Brain pericyte (primary cell): Measurements from ENCODE around the gene OSER1.

Experiments
- DNase-seq: peaks from one replicate; pipeline ENCODE4 v3.0.0-alpha.2; 2012; ENCODE audit warnings: low read depth, low spot score

OSER1 gene

DNA sequence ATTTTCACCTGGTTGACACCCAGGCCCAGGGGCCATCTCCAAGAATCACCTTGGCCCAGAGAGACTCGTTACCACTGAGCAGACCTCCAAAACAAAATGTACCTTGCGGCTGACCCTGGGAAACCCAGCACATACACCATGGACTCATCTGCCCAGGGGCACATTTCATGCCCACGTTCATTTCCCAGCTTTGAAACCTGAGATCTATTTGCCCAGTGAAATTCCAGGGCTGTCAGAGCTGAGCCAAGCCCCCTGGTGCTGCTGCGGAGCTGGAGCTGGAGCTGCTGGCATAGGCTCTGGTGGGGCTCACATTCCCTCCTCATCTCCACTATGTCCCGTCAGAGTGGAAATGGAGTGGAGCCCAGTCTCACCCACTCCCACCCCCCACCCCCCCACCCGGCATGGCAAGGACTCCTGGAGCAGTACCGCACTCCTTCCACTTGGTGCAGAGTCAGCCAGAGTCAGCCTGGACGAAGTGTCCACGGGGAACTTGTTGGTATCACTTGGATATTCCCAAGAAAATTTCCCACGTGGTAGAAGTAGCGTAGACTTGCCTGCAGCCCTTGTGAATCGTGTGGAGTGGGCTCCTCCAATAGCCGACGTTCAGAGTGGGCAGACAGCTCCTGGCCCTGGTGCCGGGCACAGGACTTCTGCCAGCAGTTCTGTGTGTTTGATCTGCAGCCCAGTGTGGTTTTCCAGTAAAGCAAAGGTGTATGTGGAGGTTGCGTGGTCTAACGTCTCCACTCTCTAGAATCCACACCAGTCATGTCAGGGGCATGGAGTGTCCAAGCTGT, 18.1 kb upstream of the OSER1 start:
- no peak for DNase-seq

DNA sequence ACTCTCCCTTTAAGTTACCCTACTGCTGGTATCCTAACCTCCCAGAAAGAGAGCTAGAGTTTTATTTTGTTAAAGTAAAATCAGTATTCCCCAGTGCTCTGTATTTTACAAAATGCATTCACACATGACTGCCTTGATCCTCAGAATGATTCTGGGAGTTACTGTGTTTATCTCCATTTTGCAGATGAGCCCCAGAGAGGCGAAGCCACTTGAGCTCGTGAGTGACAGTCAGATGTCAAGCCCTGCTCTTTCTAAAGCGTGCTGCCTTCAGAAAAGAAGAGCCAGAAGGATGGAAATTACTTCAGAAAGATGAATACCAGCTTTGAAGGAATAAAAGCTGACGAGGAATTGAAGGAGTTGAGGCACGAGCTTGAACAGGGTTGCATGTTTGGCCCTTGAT, 14.1 kb upstream of the OSER1 start:
- no peak for DNase-seq

DNA sequence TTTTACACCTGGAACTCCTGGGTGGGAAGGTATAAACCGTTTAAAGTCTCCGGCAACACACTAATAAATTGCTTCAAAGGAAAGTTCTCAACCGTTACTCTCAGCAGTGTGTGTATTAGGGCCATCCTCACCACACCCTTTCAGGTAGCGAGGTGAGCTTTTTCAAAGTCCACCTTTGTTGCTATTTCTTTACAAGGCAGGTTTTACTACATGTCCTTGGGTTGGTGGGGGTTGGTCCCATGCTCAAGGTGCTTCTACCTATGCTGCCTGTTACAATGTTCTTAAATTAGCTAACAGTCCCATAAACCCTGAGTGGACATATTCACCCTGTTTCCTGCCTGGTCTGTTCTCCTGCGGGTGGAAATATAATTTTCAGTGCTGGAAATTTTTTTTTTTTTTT, 13.2 kb upstream of the OSER1 start:
- no peak for DNase-seq

DNA sequence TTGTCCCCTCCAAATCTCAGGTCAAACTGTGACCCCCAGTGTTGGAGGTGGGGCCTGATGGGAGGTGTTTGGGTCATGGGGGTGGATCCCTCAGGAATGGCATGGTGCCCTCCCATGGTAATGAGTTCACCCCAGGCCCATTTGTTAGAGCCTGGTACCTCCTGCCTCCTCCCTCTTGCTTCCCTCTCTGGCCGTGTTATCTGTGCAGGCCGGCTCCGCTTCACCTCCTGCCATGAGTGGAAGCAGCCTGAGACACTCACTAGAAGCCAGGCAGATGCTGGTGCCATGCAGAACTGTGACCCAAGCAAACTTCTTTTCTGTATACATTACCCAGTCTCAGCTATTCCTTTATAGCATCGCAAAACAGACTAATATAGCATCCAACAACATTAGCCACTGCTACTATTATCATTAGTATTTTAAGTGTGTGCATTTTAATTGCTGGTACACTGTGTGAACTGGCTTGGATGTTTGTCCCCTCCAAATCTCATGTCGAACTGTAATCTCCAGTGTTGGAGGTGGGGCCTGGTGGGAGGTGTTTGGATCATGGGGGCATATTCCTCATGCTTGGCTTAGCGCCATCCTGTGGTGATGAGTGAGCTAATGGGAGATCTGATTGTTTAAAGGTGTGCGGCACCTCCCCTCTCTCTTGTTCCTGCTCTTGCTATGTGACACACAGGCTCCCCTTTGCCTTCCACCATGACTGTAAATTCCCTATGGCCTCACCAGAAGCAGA, 12.2 kb upstream of the OSER1 start:
- DNase-seq: no peak

DNA sequence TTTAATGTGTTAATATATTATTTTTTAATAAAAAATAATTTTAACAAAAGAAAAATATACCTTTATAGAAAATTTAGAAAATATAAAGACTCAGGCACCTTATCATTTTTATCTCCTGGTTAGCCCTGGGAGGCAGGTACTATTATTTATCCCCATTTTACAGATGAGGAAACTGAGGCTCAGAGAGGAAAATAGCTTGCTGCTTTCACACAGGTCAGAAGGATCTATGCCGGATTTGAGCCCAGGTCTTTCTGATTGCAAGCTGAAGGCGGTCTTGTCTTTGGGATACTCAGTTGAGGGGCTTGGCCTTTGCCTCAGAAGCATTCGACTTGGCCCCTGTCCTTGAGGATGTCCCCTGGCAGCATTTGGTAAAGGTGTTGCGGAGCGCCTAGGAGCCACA, 11.5 kb upstream of the OSER1 start:
- no peak for DNase-seq

DNA sequence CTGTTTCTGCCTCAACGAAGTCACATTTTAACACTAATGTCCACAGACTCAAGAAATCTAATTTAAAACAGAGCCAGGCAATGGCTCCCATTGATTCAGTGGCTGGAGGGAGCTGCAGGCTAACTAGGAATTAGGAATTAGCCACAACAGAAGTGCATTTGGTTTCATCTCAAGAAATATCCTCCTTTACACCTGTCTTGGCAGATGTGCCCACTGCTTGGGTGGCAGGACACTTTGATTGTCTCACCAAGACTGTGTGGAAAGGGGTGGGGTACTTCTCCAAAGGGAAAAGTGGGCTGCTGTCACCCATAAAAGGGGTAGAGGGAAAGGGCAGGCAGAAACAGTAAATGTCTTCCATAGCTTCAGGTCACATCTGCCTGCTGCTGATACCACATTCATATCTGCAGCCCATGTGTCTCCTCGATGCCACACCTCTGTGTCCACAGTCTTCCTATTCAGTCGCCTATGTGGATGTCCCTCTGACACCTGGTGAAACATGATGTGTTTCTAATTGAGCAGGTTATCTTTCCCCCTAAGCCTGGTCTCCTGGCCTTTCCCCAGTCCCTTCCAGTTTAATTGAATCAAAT, 10.9 kb upstream of the OSER1 start:
- DNase-seq: no peak

DNA sequence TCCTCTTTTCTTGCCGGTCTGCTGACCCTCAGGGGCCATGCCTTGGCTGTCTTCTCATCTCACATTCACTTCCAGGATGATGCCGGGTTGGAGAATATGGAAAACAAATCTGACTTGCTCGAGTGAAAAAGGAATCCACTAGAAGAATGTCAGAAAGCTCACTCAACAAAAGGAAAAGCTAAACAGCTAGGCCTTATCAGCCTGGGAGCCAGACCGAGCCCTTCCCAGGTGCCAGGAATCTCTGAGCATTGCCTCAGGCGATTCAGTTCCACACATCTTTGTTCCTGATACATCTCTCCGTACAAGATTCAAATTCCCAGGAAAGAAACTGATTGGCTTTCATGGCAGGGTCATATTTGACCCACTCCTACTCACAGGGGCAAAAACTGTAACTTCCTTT, 9.2 kb upstream of the OSER1 start:
- DNase-seq: no peak

DNA sequence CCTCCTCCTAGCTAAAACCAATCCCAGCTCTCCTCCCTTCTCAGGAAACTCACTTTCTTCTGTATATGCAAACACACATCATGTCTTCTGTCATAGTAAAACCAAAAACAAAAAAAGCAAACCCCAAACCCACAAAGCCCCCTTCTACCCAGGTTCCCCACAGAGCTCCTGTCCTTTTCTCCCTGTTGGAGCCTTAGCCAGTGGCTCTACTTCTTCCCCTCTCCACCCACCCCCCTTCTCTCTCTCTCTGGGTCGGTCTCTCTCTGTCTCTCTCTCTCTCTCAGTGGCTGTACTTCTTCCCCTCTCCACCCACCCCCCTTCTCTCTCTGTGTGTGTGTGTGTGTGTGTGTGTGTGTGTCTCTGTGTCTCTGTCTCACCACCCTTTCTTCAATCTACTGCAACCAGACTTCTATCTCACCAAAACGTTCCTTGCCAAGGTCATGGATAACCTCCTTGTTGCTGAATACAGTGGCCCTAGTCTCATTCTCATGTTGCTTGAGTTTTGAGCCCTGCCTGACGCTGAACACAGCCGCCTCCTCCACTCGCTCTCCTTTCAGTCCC, 8.7 kb upstream of the OSER1 start:
- no peak for DNase-seq

DNA sequence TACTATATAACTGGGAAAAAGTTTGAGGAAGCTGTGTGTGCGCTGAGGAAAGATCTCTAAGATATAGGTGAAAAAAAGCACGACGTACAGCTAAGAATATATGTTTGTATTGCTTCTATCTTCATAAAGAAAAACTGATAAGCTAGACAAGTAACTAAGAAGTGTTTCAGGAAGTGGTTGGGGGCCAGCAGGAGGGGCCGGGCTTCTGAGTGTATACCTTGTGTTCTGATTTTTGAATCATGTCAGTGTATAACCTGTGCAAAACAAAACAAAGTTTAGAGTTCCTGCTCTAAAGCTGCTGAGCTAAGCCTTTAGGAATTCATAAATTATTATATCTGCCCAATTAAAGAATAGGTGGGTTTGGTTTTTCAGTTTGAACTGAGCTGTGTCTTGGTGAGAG, 7.9 kb upstream of the OSER1 start:
- no peak for DNase-seq

DNA sequence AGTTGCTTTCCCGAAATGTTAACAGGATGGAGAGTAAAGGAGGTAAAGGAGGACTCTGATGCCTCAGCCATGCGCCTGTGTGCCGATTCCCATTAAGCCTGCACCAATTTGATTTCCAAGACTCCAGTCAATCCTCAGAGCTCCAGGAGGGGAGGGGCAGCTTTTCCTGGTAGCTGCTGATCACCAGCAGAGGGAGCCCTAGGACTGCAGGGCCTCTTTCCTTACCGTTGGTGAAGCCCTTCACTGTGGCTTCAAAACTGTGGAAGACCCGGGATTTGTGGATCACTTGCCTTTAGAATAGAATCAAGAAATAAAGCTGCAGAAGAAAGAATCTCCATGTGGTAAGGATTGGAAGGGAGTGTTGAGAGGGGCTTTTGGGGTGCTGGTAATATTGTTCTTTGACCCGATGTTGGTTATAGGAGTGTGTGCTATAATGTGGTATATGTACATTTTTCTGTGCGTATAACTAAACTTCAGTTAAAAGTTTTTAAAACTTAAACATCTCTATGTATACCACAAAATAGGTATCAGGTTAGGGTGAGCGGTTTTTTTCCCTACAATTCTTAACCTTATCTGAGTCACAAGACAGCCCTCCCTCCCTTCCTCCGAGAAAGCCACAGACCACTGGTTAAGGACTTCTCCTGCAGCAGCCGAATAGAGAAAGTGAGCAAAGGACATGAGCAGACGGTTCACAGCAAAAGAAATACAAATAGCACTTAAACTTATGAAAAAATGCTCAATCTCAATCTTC, 6.9 kb upstream of the OSER1 start:
- no peak for DNase-seq

DNA sequence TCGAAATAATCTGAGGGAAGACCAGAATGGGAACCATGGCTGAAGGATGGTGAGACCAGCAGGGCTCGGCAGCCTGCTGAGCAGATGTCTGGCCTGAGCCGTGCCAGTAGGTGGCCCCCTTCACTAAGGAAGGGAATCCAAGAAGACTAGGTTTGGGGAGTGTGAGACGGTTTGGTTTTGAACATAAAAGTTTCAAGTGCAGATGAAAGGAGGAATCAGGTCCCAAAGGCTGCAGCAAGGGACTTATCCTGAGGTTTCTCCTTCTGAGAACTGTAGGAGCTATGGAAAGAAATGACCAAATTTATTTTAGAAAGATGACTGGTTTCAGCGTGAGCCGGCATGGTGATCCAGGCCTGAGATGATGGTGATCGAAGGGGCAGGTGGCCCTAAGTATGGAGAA, 4.6 kb upstream of the OSER1 start:
- DNase-seq: no peak

DNA sequence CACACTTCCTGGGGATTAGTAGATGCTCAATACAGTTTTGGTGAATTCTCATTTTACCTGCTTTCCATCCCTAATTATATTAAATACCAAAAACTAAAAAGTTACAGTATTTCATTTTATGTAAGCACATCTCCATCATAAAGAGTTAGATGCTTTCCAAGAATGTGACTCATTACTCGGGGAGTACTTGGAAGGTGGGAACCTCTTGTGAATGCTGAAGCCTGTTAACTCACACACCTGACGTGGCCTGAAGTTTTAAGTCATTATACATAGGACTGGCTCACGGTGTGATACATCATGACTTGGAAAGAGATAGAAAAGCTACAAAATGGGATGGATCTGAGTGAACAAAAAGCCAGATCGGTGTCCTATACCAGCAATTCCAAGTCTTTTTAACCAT, 2.2 kb upstream of the OSER1 start:
- DNase-seq: no peak

DNA sequence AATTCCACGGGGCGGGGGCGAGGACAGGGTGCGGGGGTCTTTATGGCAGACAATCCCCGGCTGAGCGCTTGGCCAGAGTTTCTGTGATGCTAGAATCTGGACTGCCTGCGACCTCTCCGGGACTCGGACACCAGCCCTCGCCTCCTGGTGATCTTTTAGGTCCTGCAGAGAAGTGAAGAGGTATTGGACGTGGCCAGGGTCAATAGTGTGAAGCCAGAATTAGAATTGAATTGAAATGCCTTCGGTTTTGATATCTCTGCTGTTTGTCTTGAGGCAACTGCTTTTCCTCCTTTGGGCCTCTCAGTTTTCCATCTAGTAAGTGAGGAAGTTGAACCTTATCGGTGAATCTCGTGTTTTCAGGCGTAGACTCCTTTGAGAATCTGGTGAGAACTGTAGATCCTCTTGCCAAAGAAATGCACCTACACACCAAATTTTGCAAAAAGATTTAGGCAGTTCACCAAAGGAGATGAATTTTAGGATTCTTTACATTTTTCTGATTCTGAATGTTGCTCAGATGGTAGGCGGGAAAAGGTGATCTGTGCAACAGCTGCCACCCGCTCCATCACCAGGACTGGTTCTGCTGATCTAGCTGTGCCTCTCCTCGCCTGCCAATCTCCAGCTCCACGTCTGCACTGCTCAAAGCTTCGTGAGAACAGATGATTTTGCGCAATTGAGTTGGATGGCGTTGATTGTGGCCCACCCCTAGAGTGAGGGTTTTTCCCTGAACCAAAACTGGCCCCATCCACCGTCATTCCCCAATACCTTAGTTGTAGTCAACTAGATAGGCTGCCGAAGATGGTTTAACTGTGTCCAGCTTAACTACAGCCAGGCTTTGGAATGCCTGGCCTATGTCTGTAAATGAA, 837 bp upstream of the OSER1 start:
- no peak for DNase-seq

DNA sequence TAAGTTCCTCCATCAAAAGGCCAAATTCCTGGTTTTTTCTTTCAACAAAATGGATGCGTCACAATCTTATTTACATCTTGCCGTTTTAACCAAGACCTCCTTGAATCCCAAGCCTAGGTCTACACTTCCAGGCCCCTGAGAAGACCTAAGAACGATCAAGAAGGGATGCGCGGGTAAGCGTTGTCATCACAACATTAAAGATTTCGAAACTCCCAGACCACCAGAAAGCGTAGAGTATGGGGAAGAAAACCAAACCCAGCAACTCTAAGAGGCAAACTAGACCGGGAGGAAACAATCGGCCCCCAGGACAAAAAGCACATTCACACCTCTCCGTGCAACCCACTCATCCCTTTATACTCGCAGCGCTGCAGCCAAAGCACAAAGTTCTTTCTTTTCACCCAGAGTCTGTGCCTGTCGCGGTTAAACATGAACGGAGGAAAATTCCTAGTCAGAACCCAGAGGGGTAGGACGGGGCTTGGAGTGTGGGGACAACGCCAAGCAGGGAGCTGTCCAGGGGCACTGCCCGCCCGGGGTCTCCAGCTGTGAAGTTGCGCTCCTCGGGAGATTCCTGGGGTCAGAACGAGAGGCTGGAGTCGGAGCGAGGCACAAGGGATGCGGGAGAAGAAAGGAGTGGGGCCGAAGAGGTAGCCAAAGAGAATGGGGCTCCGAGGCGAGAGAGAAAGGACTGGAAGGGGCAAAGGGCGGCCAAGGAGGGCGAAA, 725 bp downstream of the OSER1 start:
- no peak for DNase-seq

DNA sequence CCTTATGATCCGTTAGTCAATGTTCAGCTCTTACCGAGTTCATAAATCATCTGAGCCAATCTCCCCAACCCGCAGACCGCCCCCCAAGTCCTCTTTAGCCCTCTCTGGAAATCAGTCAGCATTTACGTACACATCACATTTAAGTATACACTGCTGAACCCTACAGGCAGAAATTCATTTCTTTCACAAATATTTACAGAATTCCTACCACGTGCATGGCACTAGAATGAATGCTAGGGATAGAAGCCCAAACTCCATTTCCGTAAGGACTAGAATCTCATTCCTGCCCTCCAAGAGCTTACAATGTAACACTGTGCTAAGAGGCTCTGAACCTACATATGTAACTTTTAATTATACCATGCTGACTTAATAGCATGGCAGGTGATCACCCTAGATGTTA, 1.8 kb downstream of the OSER1 start:
- DNase-seq: no peak

DNA sequence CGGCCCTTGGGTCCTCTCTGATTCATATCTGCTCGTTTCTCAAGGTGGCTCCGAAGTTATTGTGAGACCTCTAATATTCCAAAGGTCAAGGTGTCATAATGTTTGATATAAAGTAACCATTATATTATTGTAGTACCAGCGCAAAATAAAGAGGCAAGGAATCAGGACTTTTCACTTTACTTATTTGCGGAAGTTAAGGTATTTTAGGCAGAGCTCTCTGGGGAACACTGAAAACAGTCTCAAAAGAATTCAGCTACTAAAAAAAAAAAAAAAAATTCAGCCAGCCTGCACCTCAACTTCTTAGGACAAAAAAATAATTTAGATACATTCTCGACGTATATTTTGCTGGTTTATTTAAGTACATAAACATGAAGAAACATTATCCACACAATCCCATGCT, 2.4 kb downstream of the OSER1 start:
- DNase-seq: no peak

DNA sequence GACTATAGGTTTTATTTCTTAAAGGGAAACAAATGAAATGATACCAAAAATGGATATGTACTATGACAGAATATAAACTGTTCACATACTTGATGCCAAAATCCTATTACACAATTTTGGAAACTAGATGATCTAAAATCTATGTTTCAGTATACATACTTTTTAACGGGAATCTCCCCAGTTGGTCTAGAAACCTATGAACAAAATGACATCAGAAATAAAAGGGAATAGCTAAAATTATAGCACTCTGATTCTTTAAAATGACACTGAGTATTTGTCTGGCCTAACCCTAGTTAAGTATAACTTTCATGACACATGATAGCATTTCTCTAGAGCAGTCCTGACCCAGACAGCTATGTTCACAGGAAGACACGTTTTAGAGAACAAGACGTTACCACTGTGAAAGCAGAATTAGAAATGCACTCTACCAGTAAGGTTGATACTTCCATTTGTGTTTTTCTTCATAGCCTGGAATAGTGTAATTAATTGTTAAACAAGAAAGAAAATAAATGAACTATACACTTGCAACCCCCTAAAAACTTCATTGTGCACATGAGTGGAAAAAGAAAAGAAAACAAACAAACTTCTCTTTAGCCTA, 3.3 kb downstream of the OSER1 start:
- no peak for DNase-seq

DNA sequence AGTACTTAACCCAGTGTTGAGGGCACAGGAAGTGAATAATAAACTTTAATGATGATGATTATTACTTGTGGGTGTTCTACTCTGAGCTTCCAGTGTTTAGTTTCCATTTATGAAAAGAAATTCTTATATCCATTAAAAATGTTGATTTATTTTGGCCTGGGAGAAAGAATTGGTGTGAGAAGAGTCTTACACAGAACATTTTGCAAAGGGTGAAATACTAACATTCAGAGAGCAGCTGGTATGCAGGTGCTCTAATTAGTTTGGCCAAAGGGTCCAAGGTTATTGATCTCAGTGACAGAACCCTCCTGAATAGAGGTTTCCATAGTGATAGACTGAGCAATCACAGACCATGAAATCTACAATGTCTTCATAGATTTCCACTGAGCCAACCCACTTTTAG, 4.4 kb downstream of the OSER1 start:
- DNase-seq: no peak

DNA sequence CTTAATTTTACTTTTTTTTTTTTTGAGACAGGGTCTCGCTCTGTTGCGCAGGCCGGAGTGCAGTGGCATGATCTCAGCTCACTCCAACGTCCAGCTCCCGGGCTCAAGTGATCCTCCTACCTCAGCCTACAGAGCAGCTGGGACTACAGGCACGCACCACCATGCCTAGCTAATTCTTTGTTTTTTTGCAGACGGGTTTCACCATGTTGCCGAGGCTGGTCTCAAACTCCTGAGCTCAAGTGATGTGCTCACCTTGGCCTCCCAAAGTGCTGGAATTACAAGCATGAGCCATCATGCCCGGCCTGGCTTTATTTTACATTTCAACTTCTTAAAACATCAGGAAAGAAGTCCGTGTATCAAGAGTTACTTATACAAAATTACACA, 5.7 kb downstream of the OSER1 start:
- DNase-seq: no peak
